Mucosa of descending colon (tissue), 3 donors: ENCODE data around the gene ABL1. TPM values are rescaled to one million over a fixed set of nuclear protein-coding genes. Genes with fewer than 3 reads are reported as not detected.
"Not testable (repeated sequence)": the region's sequence is repeated elsewhere in the genome, so short reads cannot be mapped to it uniquely, and the experiment has no call there.

ENCODE experiments used
- ATAC-seq: fragments of 200-7000 bp; cut with Tn5 transposase; one replicate; pipeline ENCODE4 v1.9.1; 2020; ENCODE audit warnings: mild to moderate bottlenecking, moderate library complexity
- DNase-seq, 3 donors: peaks; one replicate each; pipeline ENCODE4 v3.0.0-alpha.2; 2020
- H3K36me3 ChIP-seq: fragments of 200-600 bp; one replicate; pipeline ENCODE4 v1.8.0; 2021; ENCODE audit warnings: low read depth, mild to moderate bottlenecking
- H3K4me1 ChIP-seq: fragments of 200-600 bp; one replicate; pipeline ENCODE4 v1.8.0; 2021; ENCODE audit warnings: low read depth, mild to moderate bottlenecking
- H3K4me3 ChIP-seq: fragments of 200-600 bp; one replicate; pipeline ENCODE4 v1.8.0; 2021; ENCODE audit warnings: mild to moderate bottlenecking
- H3K9me3 ChIP-seq: fragments of 200-600 bp; one replicate; pipeline ENCODE4 v1.8.0; 2021; ENCODE audit warnings: mild to moderate bottlenecking
- intact Hi-C, 2 donors: fragments of 100-400 bp; cut with DNase I in 1 of 2; cut with micrococcal nuclease in 1 of 2; formaldehyde crosslinking; loops; one replicate each; pipeline versions ENCODE4 v1.11.0 to v1.11.1; 2022; cut with DNase I, micrococcal nuclease
- total RNA-seq, 3 donors: library from RNA; stranded (reverse); fragmentation: NEBNext Ultra II Directional in 2 of 3; extraction: Animal tissue kit (Norgen Biotek cat#: 25700) in 2 of 3; gene quantifications; one replicate each; pipeline versions ENCODE4 v1.2.1 to v1.2.4, GENCODE V29; 2021 to 2023
- TF ChIP-seq, protein P1 (sequence below): fragments of 200-600 bp; IDR thresholded peaks from one replicate; pipeline ENCODE4 v1.8.0; 2022; ENCODE audit warnings: antibody characterized with exemption, mild to moderate bottlenecking
- donor health status: DM: no; HTN: no; CAD: no; lungs with moderate emphysema.
- donor health status: DM: no; HTN: no; CAD: no.
- donor health status: DM: no; HTN: yes; CAD: no.

Gene ABL1
- total RNA-seq, 3 donors from 2014 or later: 86.6 to 147 (median 91.4) TPM

DNA sequence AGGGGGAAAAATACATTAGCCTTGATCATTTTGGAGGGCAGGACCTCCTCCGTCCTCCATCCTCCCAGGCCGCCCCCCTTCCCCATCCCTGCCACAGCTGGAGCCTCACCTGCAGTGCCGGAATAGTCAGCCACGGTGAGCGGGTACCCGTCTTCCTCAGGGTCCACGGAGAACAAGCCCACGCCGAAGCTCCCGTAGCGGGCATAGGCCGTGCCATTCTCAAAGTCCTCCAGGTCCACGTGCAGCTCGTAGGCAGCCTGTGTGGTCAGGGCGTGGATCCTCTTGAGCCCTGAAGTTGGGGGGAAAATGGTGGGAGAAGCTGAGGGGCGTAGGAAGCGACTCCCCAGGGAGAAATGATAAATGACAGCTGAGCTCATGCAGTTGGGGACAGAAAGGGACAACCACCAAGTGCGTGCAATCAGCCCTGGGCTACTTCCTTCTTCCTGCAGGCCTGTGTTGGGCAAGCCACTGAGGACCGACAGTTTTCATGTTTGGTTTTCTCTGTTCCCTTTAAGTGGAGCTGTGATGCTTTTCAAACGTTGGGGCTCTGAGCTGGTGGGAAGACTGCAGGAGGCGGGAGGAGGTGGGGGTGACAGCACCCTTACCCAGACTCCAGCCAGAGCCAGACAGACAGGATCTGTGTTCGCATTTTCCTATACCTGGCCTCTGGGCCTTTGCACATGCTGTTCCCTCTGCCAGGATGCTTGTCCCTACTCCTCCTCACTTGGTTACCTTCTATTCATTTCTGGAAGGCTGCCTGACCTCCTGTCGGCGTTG is 70.3 kb downstream of the ABL1 start:
- TF ChIP-seq, protein P1, sequence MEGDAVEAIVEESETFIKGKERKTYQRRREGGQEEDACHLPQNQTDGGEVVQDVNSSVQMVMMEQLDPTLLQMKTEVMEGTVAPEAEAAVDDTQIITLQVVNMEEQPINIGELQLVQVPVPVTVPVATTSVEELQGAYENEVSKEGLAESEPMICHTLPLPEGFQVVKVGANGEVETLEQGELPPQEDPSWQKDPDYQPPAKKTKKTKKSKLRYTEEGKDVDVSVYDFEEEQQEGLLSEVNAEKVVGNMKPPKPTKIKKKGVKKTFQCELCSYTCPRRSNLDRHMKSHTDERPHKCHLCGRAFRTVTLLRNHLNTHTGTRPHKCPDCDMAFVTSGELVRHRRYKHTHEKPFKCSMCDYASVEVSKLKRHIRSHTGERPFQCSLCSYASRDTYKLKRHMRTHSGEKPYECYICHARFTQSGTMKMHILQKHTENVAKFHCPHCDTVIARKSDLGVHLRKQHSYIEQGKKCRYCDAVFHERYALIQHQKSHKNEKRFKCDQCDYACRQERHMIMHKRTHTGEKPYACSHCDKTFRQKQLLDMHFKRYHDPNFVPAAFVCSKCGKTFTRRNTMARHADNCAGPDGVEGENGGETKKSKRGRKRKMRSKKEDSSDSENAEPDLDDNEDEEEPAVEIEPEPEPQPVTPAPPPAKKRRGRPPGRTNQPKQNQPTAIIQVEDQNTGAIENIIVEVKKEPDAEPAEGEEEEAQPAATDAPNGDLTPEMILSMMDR: no peak
- Histone ChIP-seq H3K36me3 (no peaks in the 10 kb centered on the region), H3K4me3 (no peak overlapping the region), H3K4me1 (no peaks in the 10 kb centered on the region), H3K9me3 (no peaks in the 10 kb centered on the region)
- no peak for DNase-seq
- intact Hi-C loops: no loop called here
- no peak for ATAC-seq

GRCh38 chr9:130905902-130906734 is 71.1 kb downstream of the ABL1 start:
- DNase-seq: no peak
- H3K4me1 ChIP-seq: no peaks in the 10 kb centered on the region
- H3K36me3 ChIP-seq: no peaks in the 10 kb centered on the region
- ATAC-seq: no peak
- TF ChIP-seq, protein P1: no peak
- no peaks in the 10 kb centered on the region for H3K9me3 ChIP-seq
- intact Hi-C loops: no loop called here
- no peak overlapping the region for H3K4me3 ChIP-seq

DNA sequence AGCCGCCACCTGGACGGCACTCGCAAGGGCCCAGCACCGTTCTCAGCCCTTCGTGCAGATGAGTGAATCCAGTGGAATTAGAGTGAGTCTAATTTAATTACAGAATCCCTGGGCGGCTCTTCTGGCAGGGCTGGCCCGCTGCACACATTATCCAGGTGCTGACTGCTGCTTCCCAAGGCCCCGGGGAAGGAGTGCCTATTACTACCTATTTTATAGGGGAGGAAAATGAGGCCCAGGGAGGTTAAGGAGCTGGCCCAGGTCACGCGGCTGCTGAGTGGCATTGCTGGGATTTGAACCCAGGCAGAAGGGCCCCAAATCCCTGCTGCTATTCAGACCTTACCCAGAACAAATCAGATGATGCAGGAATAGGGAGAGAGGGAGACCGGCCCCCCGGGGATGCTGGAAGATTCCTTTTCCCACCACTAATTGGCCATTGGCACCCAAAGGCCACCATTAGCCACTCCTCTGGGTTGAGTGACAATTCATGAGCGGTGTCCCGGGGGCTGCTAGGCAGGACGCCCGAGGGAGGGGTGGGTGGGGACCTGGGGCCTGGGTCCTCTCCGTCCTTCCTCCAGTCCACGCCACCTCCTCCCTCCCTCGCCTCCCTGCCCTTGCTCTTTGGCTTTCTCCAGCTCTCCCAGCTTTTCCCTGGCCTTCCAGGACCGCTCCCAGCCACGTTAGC is 71.8 kb downstream of the ABL1 start:
- Histone ChIP-seq H3K4me1 (no peaks in the 10 kb centered on the region), H3K36me3 (no peaks in the 10 kb centered on the region), H3K4me3 (no peak overlapping the region), H3K9me3 (no peaks in the 10 kb centered on the region)
- ATAC-seq (no peak), DNase-seq (no peak)
- intact Hi-C loops: no loop called here
- TF ChIP-seq, protein P1: no peak

DNA sequence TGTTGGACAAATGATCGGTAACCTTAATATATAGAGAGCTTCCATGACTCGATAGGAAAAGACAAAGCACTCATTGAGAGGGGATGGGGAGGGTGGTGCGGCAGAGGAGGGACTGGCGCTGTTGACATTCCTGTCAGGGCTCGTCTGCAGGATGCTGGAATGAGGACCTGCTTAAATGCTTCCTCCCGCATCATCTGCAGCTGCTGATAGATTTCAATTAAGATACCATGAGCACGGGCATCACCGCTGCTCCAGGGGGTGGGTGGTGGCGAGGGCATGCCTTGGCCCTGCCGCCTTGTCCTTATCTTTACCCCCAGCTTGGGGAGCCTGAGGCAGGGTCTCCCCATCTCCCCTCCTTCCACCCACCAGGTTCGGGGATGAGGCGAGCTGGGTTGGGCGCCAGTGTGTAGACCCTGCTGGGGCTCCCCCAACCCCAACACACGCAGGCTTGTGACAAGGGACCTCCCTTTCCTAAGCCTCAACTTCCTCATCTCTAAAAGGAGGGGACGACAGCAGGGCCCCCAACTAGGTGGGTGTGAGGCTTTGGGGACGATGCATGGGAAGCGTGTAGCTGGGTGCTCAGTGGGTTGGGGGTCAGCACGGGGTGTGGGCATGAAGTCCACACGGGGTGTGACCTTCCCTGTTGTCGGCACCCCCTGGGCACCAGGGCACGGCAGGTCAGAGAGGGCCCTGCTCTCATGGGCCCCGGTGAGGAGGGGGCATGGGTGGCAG is 73.3 kb downstream of the ABL1 start:
- Histone ChIP-seq H3K9me3 (no peaks in the 10 kb centered on the region), H3K4me1 (no peaks in the 10 kb centered on the region), H3K36me3 (no peaks in the 10 kb centered on the region), H3K4me3 (no peak overlapping the region)
- no peak for DNase-seq
- intact Hi-C loops: no loop called here
- TF ChIP-seq, protein P1: no peak
- no peak for ATAC-seq

DNA sequence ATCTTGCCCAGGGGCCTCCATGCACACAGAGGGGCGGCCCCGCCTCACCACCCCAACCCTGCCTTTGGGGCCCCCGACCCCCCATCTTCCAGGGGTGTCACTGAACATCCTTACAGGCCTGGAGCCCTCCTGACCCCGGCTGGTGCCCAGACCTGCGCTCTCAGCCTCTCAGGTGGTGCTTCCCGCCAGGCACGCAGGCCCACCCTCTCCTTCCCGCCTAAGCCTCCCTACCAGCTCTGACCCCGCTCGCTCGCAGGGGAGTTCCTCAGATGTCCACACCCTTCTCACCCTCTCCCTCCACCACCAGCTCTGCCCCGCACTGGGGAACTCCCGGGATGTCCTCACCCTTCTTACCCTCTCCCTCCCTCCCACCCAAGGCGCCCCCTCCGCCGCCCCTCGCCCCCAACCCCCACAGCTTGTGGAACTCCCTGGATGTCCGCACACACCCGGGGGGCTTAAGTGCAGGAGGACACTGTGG is 73.9 kb downstream of the ABL1 start:
- no peak for ATAC-seq
- Histone ChIP-seq H3K36me3 (no peaks in the 10 kb centered on the region), H3K4me1 (no peaks in the 10 kb centered on the region), H3K4me3 (no peak overlapping the region), H3K9me3 (no peaks in the 10 kb centered on the region)
- TF ChIP-seq, protein P1: no peak
- intact Hi-C loops: no loop called here
- no peak for DNase-seq

GRCh38 chr9:130910041-130910440 is 75.0 kb downstream of the ABL1 start:
- ATAC-seq, DNase-seq, H3K36me3 ChIP-seq, H3K9me3 ChIP-seq, H3K4me1 ChIP-seq, H3K4me3 ChIP-seq, intact Hi-C loops: not testable (repeated sequence)

DNA sequence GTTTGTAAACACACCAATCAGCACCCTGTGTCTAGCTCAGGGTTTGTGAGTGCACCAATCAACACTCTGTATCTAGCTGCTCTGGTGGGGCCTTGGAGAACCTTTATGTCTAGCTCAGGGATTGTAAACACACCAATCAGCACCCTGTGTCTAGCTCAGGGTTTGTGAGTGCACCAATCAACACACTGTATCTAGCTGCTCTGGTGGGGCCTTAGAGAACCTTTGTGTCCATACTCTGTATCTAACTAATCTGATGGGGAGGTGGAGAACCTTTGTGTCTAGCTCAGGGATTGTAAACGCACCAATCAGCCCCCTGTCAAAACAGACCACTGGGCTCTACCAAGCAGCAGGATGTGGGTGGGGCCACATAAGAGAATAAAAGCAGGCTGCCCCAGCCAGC is 75.6 kb downstream of the ABL1 start:
- DNase-seq, H3K9me3 ChIP-seq, intact Hi-C loops, H3K4me1 ChIP-seq, H3K4me3 ChIP-seq, H3K36me3 ChIP-seq, ATAC-seq: not testable (repeated sequence)
